Left lung (tissue), 10 donors: Measurements from ENCODE around the gene ALOX5. TPM values are rescaled to one million over a fixed set of nuclear protein-coding genes. Genes with fewer than 3 reads are reported as not detected.

Experiments
- ATAC-seq: fragments of 200-7000 bp; cut with Tn5 transposase; one replicate; pipeline ENCODE4 v1.9.1; 2020; ENCODE audit warnings: moderate library complexity
- DNase-seq, 4 donors: peaks; one replicate each; pipeline ENCODE4 v3.0.0-alpha.2; 2013 to 2020
- H3K27ac ChIP-seq, 2 donors: fragments of 200-600 bp; sonication (generic) in 1 of 2; one replicate each; pipeline versions ENCODE4 v1.5.0 to v1.8.0; 2020 to 2021
- H3K27me3 ChIP-seq, 2 donors: fragments of 200-600 bp; sonication (generic) in 1 of 2; one replicate each; pipeline versions ENCODE4 v1.5.0 to v1.8.0; 2020 to 2021
- H3K36me3 ChIP-seq, 2 donors: fragments of 200-600 bp; sonication (generic) in 1 of 2; one replicate each; pipeline versions ENCODE4 v1.5.0 to v1.8.0; 2020 to 2021
- H3K4me1 ChIP-seq, 2 donors: fragments of 200-600 bp; one replicate each; pipeline ENCODE4 v1.8.0; 2021
- H3K4me3 ChIP-seq, 2 donors: fragments of 200-600 bp; sonication (generic) in 1 of 2; one replicate each; pipeline versions ENCODE4 v1.5.0 to v1.8.0; 2020 to 2021; ENCODE audit warnings: mild to moderate bottlenecking in 1 of 2
- H3K9me3 ChIP-seq, 2 donors: fragments of 200-600 bp; sonication (generic) in 1 of 2; one replicate each; pipeline versions ENCODE4 v1.5.0 to v1.8.0; 2020 to 2021
- intact Hi-C, 2 donors: fragments of 100-400 bp; cut with DNase I; formaldehyde crosslinking; loops; one replicate each; pipeline versions ENCODE4 v1.11.2 to v1.14.2; 2022
- polyA plus RNA-seq, 6 donors: library from polyadenylated mRNA; unstranded; fragments of 120-200 nt; gene quantifications; one replicate each; pipeline ENCODE4 v1.2.1, GENCODE V29; 2013; ENCODE audit not compliant: insufficient read length in 6 of 6
- total RNA-seq, 2 donors: library from RNA; stranded (reverse); fragmentation: NEBNext Ultra II Directional; extraction: Animal tissue kit (Norgen Biotek cat#: 25700); gene quantifications; one replicate each; pipeline ENCODE4 v1.2.1, GENCODE V29; 2021
- TF ChIP-seq, protein P1 (sequence below), 2 donors: fragments of 200-600 bp; sonication (generic) in 1 of 2; IDR thresholded peaks; one replicate each; pipeline versions ENCODE4 v1.5.0 to v1.8.0; 2021; ENCODE audit warnings: antibody characterized with exemption in 2 of 2
- donor health status: DM: no; HTN: yes; CAD: no.
- donor health status: DM: no; HTN: no; CAD: no.

The ALOX5 gene
- total and polyA plus RNA-seq, 8 donors = 1.1 to 145 (median 1.7) TPM

DNA sequence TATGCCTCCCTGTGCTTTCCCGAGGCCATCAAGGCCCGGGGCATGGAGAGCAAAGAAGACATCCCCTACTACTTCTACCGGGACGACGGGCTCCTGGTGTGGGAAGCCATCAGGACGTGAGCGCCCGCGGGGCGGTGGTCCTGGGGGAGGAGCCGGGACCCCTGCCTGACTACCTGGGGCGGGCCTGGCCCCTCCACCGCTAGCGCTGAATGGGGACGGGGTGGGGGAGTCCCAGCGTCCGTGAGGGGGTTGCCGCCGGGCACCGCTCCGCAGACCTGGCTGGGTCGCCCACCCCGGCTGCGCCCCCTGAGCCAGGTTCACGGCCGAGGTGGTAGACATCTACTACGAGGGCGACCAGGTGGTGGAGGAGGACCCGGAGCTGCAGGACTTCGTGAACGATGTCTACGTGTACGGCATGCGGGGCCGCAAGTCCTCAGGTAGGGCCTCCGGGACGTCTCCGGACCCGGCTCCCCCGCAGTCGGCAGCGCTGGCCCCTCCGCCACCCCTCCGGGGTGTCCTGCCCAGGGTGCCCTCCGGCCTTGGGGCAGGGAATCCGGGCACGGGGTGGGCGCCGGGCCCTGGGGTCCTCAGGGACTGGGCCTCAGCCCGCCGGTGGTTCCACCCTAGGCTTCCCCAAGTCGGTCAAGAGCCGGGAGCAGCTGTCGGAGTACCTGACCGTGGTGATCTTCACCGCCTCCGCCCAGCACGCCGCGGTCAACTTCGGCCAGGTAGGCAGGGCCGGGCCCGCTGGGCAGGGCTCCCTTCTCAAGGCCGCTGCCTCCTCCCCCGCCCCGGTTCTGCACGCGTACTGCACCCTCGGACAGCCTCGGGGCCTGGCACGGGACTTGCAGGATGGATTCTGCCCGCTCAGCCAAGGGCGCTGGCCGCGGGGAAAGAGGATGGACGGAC is 69.3 kb downstream of the ALOX5 start:
- H3K4me1 ChIP-seq = peaks cover 0 to 5% of the 10 kb centered on the region in 2 donors
- no peak overlapping the region for H3K27ac ChIP-seq
- no peaks in the 10 kb centered on the region for H3K9me3 ChIP-seq
- TF ChIP-seq, protein P1, sequence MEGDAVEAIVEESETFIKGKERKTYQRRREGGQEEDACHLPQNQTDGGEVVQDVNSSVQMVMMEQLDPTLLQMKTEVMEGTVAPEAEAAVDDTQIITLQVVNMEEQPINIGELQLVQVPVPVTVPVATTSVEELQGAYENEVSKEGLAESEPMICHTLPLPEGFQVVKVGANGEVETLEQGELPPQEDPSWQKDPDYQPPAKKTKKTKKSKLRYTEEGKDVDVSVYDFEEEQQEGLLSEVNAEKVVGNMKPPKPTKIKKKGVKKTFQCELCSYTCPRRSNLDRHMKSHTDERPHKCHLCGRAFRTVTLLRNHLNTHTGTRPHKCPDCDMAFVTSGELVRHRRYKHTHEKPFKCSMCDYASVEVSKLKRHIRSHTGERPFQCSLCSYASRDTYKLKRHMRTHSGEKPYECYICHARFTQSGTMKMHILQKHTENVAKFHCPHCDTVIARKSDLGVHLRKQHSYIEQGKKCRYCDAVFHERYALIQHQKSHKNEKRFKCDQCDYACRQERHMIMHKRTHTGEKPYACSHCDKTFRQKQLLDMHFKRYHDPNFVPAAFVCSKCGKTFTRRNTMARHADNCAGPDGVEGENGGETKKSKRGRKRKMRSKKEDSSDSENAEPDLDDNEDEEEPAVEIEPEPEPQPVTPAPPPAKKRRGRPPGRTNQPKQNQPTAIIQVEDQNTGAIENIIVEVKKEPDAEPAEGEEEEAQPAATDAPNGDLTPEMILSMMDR (IDR thresholded peaks at IDR 0.05) = no peak
- intact Hi-C loops = no loop called here
- no peak overlapping the region for H3K4me3 ChIP-seq
- ATAC-seq (no peak), DNase-seq (no peak)
- peaks cover 0 to 70% of the 10 kb centered on the region in 2 donors for H3K36me3 ChIP-seq
- H3K27me3 ChIP-seq = peaks cover 0 to 17% of the 10 kb centered on the region in 2 donors

DNA sequence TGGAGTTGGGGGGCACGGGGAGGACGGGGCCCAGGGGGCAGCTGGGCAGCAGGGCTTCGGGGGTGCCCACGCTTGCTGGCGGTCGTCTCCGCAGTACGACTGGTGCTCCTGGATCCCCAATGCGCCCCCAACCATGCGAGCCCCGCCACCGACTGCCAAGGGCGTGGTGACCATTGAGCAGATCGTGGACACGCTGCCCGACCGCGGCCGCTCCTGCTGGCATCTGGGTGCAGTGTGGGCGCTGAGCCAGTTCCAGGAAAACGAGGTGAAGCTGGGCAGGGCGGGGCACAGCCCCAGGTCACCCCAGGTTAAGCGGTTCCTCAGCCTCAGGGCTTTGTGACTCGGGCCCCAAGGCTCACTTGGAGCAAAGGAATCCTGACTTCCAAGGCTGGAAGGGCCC is 70.0 kb downstream of the ALOX5 start:
- no peaks in the 10 kb centered on the region for H3K4me1 ChIP-seq
- TF ChIP-seq, protein P1 (IDR thresholded peaks at IDR 0.05) = no peak
- no peaks in the 10 kb centered on the region for H3K9me3 ChIP-seq
- H3K27ac ChIP-seq = no peak overlapping the region
- ATAC-seq (no peak), DNase-seq (no peak)
- H3K36me3 ChIP-seq = peaks cover 0 to 70% of the 10 kb centered on the region in 2 donors
- H3K27me3 ChIP-seq = peaks cover 0 to 17% of the 10 kb centered on the region in 2 donors
- no peak overlapping the region for H3K4me3 ChIP-seq
- intact Hi-C loops = no loop called here

DNA sequence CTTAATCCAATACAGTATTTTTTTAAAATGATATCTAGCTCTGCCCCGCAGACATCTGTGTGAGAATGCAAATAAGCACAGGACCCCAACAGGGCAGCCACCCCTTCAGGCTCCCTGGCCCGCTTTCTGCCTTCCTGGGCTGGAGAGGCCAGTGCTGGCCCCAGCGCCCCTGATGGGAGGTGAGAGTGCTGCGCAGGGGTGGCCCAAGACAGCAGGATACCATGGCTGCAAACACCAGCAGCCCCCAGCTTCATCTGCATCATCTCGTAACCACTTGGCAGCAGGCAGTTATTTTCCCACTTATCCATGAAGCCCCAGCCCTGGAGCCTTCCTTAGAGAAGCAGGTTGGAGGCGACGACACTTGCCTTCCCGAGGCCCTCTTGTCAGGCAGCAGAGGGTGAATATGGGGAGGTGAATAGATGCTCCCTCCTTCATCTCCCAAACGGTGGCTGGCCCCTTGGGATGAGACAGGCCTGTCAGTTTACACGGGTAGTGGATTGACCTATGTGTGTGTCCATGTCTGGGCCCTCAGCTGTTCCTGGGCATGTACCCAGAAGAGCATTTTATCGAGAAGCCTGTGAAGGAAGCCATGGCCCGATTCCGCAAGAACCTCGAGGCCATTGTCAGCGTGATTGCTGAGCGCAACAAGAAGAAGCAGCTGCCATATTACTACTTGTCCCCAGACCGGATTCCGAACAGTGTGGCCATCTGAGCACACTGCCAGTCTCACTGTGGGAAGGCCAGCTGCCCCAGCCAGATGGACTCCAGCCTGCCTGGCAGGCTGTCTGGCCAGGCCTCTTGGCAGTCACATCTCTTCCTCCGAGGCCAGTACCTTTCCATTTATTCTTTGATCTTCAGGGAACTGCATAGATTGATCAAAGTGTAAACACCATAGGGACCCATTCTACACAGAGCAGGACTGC is 71.2 kb downstream of the ALOX5 start:
- H3K27ac ChIP-seq = no peak overlapping the region

DNA sequence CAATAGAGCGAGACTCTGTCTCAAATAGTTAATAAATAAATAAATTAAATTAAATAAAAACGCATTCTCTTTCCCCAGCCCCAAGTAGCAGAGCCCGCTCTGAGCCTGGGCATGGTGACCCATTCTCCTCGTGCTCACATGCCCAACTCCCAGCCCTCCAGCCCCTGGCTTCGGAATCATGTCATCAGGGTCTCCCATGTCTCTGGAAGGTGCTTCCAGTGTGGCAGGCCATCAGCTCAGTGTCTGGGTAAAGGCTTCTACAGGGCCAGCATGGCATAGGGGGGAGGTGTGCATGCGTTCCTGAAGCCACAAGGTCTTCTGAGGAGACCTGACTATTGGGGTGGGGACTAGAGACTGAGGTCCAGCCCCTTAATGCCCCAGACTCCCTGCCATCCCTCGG is 72.8 kb downstream of the ALOX5 start:
- no peak for ATAC-seq
- Histone ChIP-seq H3K4me1 (no peaks in the 10 kb centered on the region), H3K4me3 (no peak overlapping the region), H3K9me3 (no peaks in the 10 kb centered on the region), H3K27me3 (no peaks in the 10 kb centered on the region), H3K27ac (no peak overlapping the region), H3K36me3 (peaks cover 0 to 42% of the 10 kb centered on the region in 2 donors)
- intact Hi-C loops = no loop called here
- no peak for DNase-seq
- TF ChIP-seq, protein P1 (IDR thresholded peaks at IDR 0.05) = no peak

More for the DNA sequence above, 71.2 kb downstream of the ALOX5 start:
- no peak for ATAC-seq
- Histone ChIP-seq H3K9me3 (no peaks in the 10 kb centered on the region), H3K36me3 (peaks cover 0 to 59% of the 10 kb centered on the region in 2 donors), H3K4me3 (no peak overlapping the region), H3K27me3 (peaks cover 0 to 6% of the 10 kb centered on the region in 2 donors), H3K4me1 (no peaks in the 10 kb centered on the region)
- intact Hi-C loops = no loop called here
- TF ChIP-seq, protein P1 (IDR thresholded peaks at IDR 0.05) = no peak
- no peak for DNase-seq

DNA sequence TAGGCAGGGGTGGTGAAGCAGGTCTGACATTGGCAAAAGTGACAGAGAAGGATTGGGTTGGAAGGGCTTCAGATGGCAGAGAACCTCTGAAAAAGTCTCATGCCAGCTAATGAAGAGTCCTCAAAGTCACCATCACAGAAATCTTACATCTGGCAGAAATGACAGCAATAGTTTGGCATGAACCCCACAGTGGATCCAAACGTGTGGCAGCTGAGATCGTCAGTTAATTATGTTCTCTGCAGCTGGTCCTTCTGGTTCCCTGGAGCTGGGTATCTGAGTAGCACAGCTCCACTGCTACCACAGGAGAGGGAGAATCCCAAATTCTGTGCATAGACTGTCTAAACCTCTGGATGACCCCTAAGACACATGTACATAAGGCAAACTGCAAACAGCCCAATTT is 73.4 kb downstream of the ALOX5 start:
- H3K4me1 ChIP-seq = no peaks in the 10 kb centered on the region
- no peak overlapping the region for H3K27ac ChIP-seq
- DNase-seq (no peak), ATAC-seq (no peak)
- peaks cover 0 to 37% of the 10 kb centered on the region in 2 donors for H3K36me3 ChIP-seq
- intact Hi-C loops = no loop called here
- TF ChIP-seq, protein P1 (IDR thresholded peaks at IDR 0.05) = no peak
- no peaks in the 10 kb centered on the region for H3K9me3 ChIP-seq
- H3K27me3 ChIP-seq = no peaks in the 10 kb centered on the region
- no peak overlapping the region for H3K4me3 ChIP-seq
